ENCODE measurements around the gene ATXN2.

Gene ATXN2

GRCh38 chr12:111458546-111459172, 140.5 kb downstream of the ATXN2 start:
- DNase-seq (ENCODE audit: low read depth) = no peak
- Histone ChIP-seq H3K4me3 (ENCODE audit: low read length) (no peak overlapping the region), H3K9me3 (ENCODE audit: control insufficient read depth, low read length) (no peaks in the 10 kb centered on the region), H3K36me3 (ENCODE audit: control insufficient read depth, insufficient read depth, low read length, severe bottlenecking) (peaks cover 72% of the 10 kb centered on the region), H3K27me3 (replicated peaks; ENCODE audit: control insufficient read depth, insufficient read depth, low read length) (no peaks in the 10 kb centered on the region), H3K9ac (ENCODE audit: low read length) (no peak overlapping the region), H3K4me1 (ENCODE audit: control insufficient read depth, insufficient read depth, low read length) (peaks cover 30% of the 10 kb centered on the region)

- Histone ChIP-seq H3K4me1 (ENCODE audit: control insufficient read depth, insufficient read depth, low read length) (peaks cover 29% of the 10 kb centered on the region), H3K27me3 (replicated peaks; ENCODE audit: control insufficient read depth, insufficient read depth, low read length) (no peaks in the 10 kb centered on the region), H3K36me3 (ENCODE audit: control insufficient read depth, insufficient read depth, low read length, severe bottlenecking) (peaks cover 74% of the 10 kb centered on the region), H3K9ac (ENCODE audit: low read length) (no peak overlapping the region), H3K9me3 (ENCODE audit: control insufficient read depth, low read length) (no peaks in the 10 kb centered on the region), H3K4me3 (ENCODE audit: low read length) (no peak overlapping the region)
- no peak for DNase-seq (ENCODE audit: low read depth)
Observed at GRCh38 chr12:111457577-111457976, 141.5 kb downstream of the ATXN2 start.

GRCh38 chr12:111457071-111457470, 142.0 kb downstream of the ATXN2 start:
- Histone ChIP-seq H3K4me1 (ENCODE audit: control insufficient read depth, insufficient read depth, low read length) (peaks cover 24% of the 10 kb centered on the region), H3K36me3 (ENCODE audit: control insufficient read depth, insufficient read depth, low read length, severe bottlenecking) (peaks cover 78% of the 10 kb centered on the region), H3K9me3 (ENCODE audit: control insufficient read depth, low read length) (no peaks in the 10 kb centered on the region), H3K9ac (ENCODE audit: low read length) (no peak overlapping the region), H3K4me3 (ENCODE audit: low read length) (no peak overlapping the region), H3K27me3 (replicated peaks; ENCODE audit: control insufficient read depth, insufficient read depth, low read length) (no peaks in the 10 kb centered on the region)
- no peak for DNase-seq (ENCODE audit: low read depth)

DNA sequence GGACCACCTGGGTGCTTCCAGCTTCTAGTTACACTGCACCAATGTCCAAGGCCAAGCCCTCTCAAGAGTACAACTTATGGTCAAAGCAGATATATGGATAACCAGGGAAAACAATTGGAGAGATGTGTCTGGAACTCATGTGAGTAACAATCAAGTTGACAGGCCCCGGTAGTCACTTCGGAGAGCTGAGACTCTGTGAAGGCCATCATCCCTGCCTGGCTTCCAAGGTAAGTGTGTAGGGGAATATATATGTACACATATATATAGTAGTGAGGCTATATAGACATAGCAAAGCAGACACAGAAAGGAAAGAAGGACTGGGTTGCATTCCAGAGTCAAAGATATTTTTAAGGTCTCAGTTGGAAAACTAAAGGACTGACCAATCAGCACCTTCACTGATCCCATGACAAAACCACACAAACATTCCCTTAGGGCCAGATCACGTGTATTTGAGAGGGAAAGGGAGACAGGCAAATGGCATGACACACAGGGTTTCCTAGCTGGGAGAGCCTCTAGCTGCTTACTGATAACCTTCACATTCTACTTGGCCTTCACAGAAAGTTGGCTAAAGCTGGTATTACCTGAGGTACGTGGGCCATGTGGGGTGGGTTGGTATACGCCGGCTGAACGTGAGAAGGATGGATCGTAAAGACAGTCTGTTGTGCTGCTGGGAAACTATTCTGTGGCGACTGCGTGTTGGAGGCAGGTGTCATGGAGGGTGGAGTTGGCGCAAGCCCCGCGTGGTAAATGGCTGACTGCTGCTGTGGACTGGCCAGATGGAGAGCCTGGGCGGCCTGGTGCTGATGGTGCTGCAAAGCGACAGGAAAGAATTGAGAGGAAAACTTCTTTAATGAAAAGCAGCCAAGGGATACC, 143.4 kb downstream of the ATXN2 start:
- DNase-seq (ENCODE audit: low read depth) = peak; percentile 36
- Histone ChIP-seq H3K4me1 (ENCODE audit: control insufficient read depth, insufficient read depth, low read length) (peaks cover 18% of the 10 kb centered on the region), H3K9me3 (ENCODE audit: control insufficient read depth, low read length) (no peaks in the 10 kb centered on the region), H3K27me3 (replicated peaks; ENCODE audit: control insufficient read depth, insufficient read depth, low read length) (no peaks in the 10 kb centered on the region), H3K4me3 (ENCODE audit: low read length) (no peak overlapping the region), H3K9ac (ENCODE audit: low read length) (no peak overlapping the region), H3K36me3 (ENCODE audit: control insufficient read depth, insufficient read depth, low read length, severe bottlenecking) (peaks cover 87% of the 10 kb centered on the region)

DNA sequence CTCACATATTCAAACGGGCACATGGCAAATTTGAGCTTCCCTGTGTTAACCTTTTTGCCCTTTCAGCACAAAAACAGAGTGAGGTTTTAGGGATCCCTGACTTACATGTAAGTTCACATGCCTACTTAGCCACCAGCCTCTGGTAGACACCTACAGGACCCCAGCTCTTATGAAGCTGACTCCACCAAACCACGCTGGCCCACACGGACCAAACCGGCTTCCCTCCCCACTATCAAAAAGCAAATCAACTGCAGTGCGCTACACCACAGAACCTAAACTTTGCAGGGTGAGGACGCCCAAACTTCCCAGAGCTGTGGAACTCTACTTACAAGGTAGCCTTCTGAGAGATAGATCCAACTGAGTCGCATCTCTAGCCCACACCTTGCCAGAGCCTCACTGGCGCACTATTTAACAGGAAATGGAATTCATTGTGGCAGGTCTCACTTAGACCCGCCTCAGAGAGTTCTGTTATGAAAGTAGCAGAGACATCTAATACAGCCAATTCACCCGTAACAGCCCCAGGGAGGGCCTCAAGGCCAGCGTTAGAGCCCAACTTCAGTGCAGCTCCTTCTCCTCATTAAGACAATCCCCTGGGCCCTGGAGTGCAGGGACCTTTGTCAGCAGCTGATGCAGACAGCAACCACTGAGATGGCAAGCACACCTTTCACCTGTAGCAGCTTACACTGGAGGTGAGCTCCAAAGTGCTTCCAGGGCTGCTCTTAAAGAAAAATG, 144.2 kb downstream of the ATXN2 start:
- no peak for DNase-seq (ENCODE audit: low read depth)
- H3K36me3 ChIP-seq (ENCODE audit: control insufficient read depth, insufficient read depth, low read length, severe bottlenecking) = peaks cover 92% of the 10 kb centered on the region

GRCh38 chr12:111454311-111454710, 144.8 kb downstream of the ATXN2 start:
- peaks cover 94% of the 10 kb centered on the region for H3K36me3 ChIP-seq (ENCODE audit: control insufficient read depth, insufficient read depth, low read length, severe bottlenecking)
- no peak for DNase-seq (ENCODE audit: low read depth)

More for the DNA sequence above, 144.2 kb downstream of the ATXN2 start:
- Histone ChIP-seq H3K9ac (ENCODE audit: low read length) (peak overlapping the region; percentile 27), H3K9me3 (ENCODE audit: control insufficient read depth, low read length) (no peaks in the 10 kb centered on the region), H3K4me3 (ENCODE audit: low read length) (no peak overlapping the region), H3K4me1 (ENCODE audit: control insufficient read depth, insufficient read depth, low read length) (peaks cover 18% of the 10 kb centered on the region), H3K27me3 (replicated peaks; ENCODE audit: control insufficient read depth, insufficient read depth, low read length) (no peaks in the 10 kb centered on the region)

GRCh38 chr12:111453071-111453989, 145.8 kb downstream of the ATXN2 start:
- H3K36me3 ChIP-seq (ENCODE audit: control insufficient read depth, insufficient read depth, low read length, severe bottlenecking) = peaks cover 95% of the 10 kb centered on the region
- no peak overlapping the region for H3K4me3 ChIP-seq (ENCODE audit: low read length)
- no peaks in the 10 kb centered on the region for H3K27me3 ChIP-seq (replicated peaks; ENCODE audit: control insufficient read depth, insufficient read depth, low read length)
- no peak for DNase-seq (ENCODE audit: low read depth)
- no peaks in the 10 kb centered on the region for H3K9me3 ChIP-seq (ENCODE audit: control insufficient read depth, low read length)
- H3K4me1 ChIP-seq (ENCODE audit: control insufficient read depth, insufficient read depth, low read length) = peaks cover 12% of the 10 kb centered on the region
- H3K9ac ChIP-seq (ENCODE audit: low read length) = no peak overlapping the region

More at GRCh38 chr12:111454311-111454710, 144.8 kb downstream of the ATXN2 start:
- Histone ChIP-seq H3K9me3 (ENCODE audit: control insufficient read depth, low read length) (no peaks in the 10 kb centered on the region), H3K4me3 (ENCODE audit: low read length) (no peak overlapping the region), H3K4me1 (ENCODE audit: control insufficient read depth, insufficient read depth, low read length) (peaks cover 18% of the 10 kb centered on the region), H3K27me3 (replicated peaks; ENCODE audit: control insufficient read depth, insufficient read depth, low read length) (no peaks in the 10 kb centered on the region), H3K9ac (ENCODE audit: low read length) (peak overlapping the region; percentile 27)

DNA sequence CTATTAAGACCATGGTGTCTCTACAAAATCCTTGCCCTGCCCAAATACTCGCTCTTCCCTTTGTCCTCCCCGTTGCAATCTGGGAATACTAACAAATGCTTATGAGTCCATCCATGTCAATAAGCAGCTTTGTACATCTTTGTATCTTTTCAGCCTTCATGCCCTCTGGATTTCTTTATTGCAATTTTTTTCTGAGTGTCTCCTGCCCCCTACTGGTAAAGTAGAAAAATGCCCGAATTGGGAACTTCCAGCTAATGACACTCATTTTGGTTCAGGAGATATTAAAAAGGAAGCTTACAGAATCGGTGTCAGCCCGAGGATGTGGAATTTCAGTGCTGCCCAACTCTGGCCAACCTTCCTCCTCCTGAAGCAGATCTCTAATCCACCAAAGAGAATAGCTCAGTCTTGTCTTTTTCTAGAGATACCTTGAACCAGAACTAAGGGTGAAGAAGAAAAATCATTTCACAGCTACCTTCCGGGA, 147.4 kb downstream of the ATXN2 start:
- Histone ChIP-seq H3K27me3 (replicated peaks; ENCODE audit: control insufficient read depth, insufficient read depth, low read length) (no peaks in the 10 kb centered on the region), H3K4me1 (ENCODE audit: control insufficient read depth, insufficient read depth, low read length) (peaks cover 5% of the 10 kb centered on the region), H3K9ac (ENCODE audit: low read length) (no peak overlapping the region), H3K9me3 (ENCODE audit: control insufficient read depth, low read length) (no peaks in the 10 kb centered on the region), H3K36me3 (ENCODE audit: control insufficient read depth, insufficient read depth, low read length, severe bottlenecking) (peaks cover 98% of the 10 kb centered on the region), H3K4me3 (ENCODE audit: low read length) (no peak overlapping the region)
- DNase-seq (ENCODE audit: low read depth) = peak; percentile 74

GRCh38 chr12:111451232-111451631, 147.9 kb downstream of the ATXN2 start:
- no peaks in the 10 kb centered on the region for H3K27me3 ChIP-seq (replicated peaks; ENCODE audit: control insufficient read depth, insufficient read depth, low read length)
- H3K9ac ChIP-seq (ENCODE audit: low read length) = no peak overlapping the region
- H3K9me3 ChIP-seq (ENCODE audit: control insufficient read depth, low read length) = no peaks in the 10 kb centered on the region
- H3K4me1 ChIP-seq (ENCODE audit: control insufficient read depth, insufficient read depth, low read length) = peaks cover 9% of the 10 kb centered on the region
- no peak overlapping the region for H3K4me3 ChIP-seq (ENCODE audit: low read length)
- H3K36me3 ChIP-seq (ENCODE audit: control insufficient read depth, insufficient read depth, low read length, severe bottlenecking) = peaks cover 98% of the 10 kb centered on the region
- no peak for DNase-seq (ENCODE audit: low read depth)

GRCh38 chr12:111450676-111451075, 148.4 kb downstream of the ATXN2 start:
- no peak for DNase-seq (ENCODE audit: low read depth)
- H3K4me3 ChIP-seq (ENCODE audit: low read length) = no peak overlapping the region
- no peaks in the 10 kb centered on the region for H3K9me3 ChIP-seq (ENCODE audit: control insufficient read depth, low read length)
- H3K4me1 ChIP-seq (ENCODE audit: control insufficient read depth, insufficient read depth, low read length) = peaks cover 10% of the 10 kb centered on the region
- H3K9ac ChIP-seq (ENCODE audit: low read length) = no peak overlapping the region
- H3K27me3 ChIP-seq (replicated peaks; ENCODE audit: control insufficient read depth, insufficient read depth, low read length) = no peaks in the 10 kb centered on the region
- peaks cover 98% of the 10 kb centered on the region for H3K36me3 ChIP-seq (ENCODE audit: control insufficient read depth, insufficient read depth, low read length, severe bottlenecking)

Data from adipocyte (in vitro differentiated cells).